Astrocyte of the spinal cord (primary cell): ENCODE results near the gene COL4A5.
A peak's percentile ranks its signal among the peaks of the same experiment; 100 is the strongest.
"Not testable (repeated sequence)": the region's sequence is repeated elsewhere in the genome, so short reads cannot be mapped to it uniquely, and the experiment has no call there.

Experiments used
- DNase-seq: peaks from one replicate; pipeline ENCODE4 v3.0.0; 2011; ENCODE audit warnings: low read depth, low spot score
- H3K4me3 ChIP-seq: 2 replicates; pipeline ENCODE4 v1.5.1; 2011; ENCODE audit warnings: low read depth, mild to moderate bottlenecking, low read length, moderate library complexity
- CTCF ChIP-seq: IDR thresholded peaks from 2 replicates; pipeline ENCODE4 v1.5.1; 2012; ENCODE audit warnings: low read depth, mild to moderate bottlenecking, low read length, inconsistent platforms
- in situ Hi-C: cut with HindIII; loops from 2 replicates; pipeline ENCODE4 v1.10.0; 2017; ENCODE audit warnings: low sequenced_read_pairs

Gene COL4A5

GRCh38 chrX:108453841-108454240, 14.2 kb downstream of the COL4A5 start:
- H3K4me3 ChIP-seq = no peak overlapping the region
- no peak for TF ChIP-seq CTCF
- in situ Hi-C loops = no loop called here
- DNase-seq = no peak

- DNase-seq = no peak
- no peak overlapping the region for H3K4me3 ChIP-seq
- TF ChIP-seq CTCF = no peak
- in situ Hi-C loops = no loop called here
Observed at GRCh38 chrX:108456971-108457477, 17.4 kb downstream of the COL4A5 start.

GRCh38 chrX:108464604-108465003, 25.0 kb downstream of the COL4A5 start:
- TF ChIP-seq CTCF = no peak
- in situ Hi-C loops = no loop called here
- no peak overlapping the region for H3K4me3 ChIP-seq
- peak; percentile 45 for DNase-seq

GRCh38 chrX:108468486-108468885, 28.8 kb downstream of the COL4A5 start:
- in situ Hi-C loops = no loop called here
- DNase-seq = peak; percentile 69
- TF ChIP-seq CTCF = no peak
- H3K4me3 ChIP-seq = no peak overlapping the region

GRCh38 chrX:108473979-108474378, 34.3 kb downstream of the COL4A5 start:
- H3K4me3 ChIP-seq = no peak overlapping the region
- no peak for DNase-seq
- TF ChIP-seq CTCF = no peak
- in situ Hi-C loops = no loop called here

- in situ Hi-C loops, H3K4me3 ChIP-seq, DNase-seq: not testable (repeated sequence)
Observed at GRCh38 chrX:108481528-108481927, 41.9 kb downstream of the COL4A5 start.

- TF ChIP-seq CTCF = no peak
- in situ Hi-C loops = no loop called here
- DNase-seq = no peak
- H3K4me3 ChIP-seq = no peak overlapping the region
Observed at GRCh38 chrX:108484251-108484650, 44.6 kb downstream of the COL4A5 start.
